Astrocyte of the cerebellum (primary cell): ENCODE results near the gene RECQL.

Source experiments
- DNase-seq: peaks from one replicate; pipeline ENCODE4 v3.0.0-alpha.2; 2011; ENCODE audit warnings: low read depth
- H3K4me3 ChIP-seq: 2 replicates; pipeline ENCODE4 v1.5.1; 2011; ENCODE audit warnings: mild to moderate bottlenecking, low read depth, low read length, moderate library complexity
- CTCF ChIP-seq: IDR thresholded peaks from 2 replicates; pipeline ENCODE4 v1.5.1; 2012; ENCODE audit warnings: low read length, low read depth, moderate library complexity, mild to moderate bottlenecking; ENCODE audit errors: missing control alignments
- in situ Hi-C: cut with HindIII; loops from 2 replicates; pipeline ENCODE4 v1.10.0; 2017; ENCODE audit warnings: low sequenced_read_pairs

The RECQL gene

GRCh38 chr12:21526721-21527345, 25.4 kb upstream of the RECQL start:
- in situ Hi-C loops = no loop called here

GRCh38 chr12:21526053-21526452, 24.6 kb upstream of the RECQL start, which contains the start of gene SPX:
Gene SPX (plus strand): TSS chr12:21526296. CDS start chr12:21526473, 177 bp downstream.
- peak within 1 kb of the TSS; percentile 63 for H3K4me3 ChIP-seq
- in situ Hi-C loops = no loop called here
- TF ChIP-seq CTCF = no peak
- DNase-seq = no peak

More at GRCh38 chr12:21526721-21527345, 25.4 kb upstream of the RECQL start:
- H3K4me3 ChIP-seq = peak overlapping the region; percentile 63
- no peak for DNase-seq
- TF ChIP-seq CTCF = no peak

GRCh38 chr12:21523148-21523547, 21.7 kb upstream of the RECQL start:
- in situ Hi-C loops = no loop called here
- no peak overlapping the region for H3K4me3 ChIP-seq
- no peak for DNase-seq
- TF ChIP-seq CTCF = no peak

GRCh38 chr12:21521541-21521940, 20.1 kb upstream of the RECQL start:
- TF ChIP-seq CTCF = no peak
- in situ Hi-C loops = no loop called here
- DNase-seq = no peak
- no peak overlapping the region for H3K4me3 ChIP-seq

GRCh38 chr12:21518451-21518850, 17.0 kb upstream of the RECQL start:
- in situ Hi-C loops = no loop called here
- no peak for TF ChIP-seq CTCF
- DNase-seq = no peak
- H3K4me3 ChIP-seq = no peak overlapping the region

GRCh38 chr12:21516281-21516680, 14.8 kb upstream of the RECQL start:
- DNase-seq = no peak
- no peak overlapping the region for H3K4me3 ChIP-seq
- in situ Hi-C loops = no loop called here
- no peak for TF ChIP-seq CTCF
